NCI-H345 (cell line): Measurements from ENCODE around the gene ERFL.

Source experiments
- DNase-seq: peaks from one replicate; lab custom pipeline; 2025; lab: John Stamatoyannopoulos, UW

Gene ERFL

GRCh38 chr19:41913538-41914423 lies 14.5 kb downstream of the ERFL start:
- no peak for DNase-seq

GRCh38 chr19:41912899-41913537 lies 15.2 kb downstream of the ERFL start:
- no peak for DNase-seq

- no peak for DNase-seq
These were observed 16.1 kb downstream of the ERFL start for GRCh38 chr19:41911889-41912731.

GRCh38 chr19:41910992-41911888 lies 17.0 kb downstream of the ERFL start:
- no peak for DNase-seq

GRCh38 chr19:41910240-41910991 lies 17.8 kb downstream of the ERFL start:
- no peak for DNase-seq

GRCh38 chr19:41909706-41910105 lies 18.5 kb downstream of the ERFL start:
- no peak for DNase-seq

- DNase-seq, result no peak
These were observed 19.4 kb downstream of the ERFL start for GRCh38 chr19:41908724-41909464.

GRCh38 chr19:41907994-41908615 lies 20.1 kb downstream of the ERFL start:
- DNase-seq, result no peak

- no peak for DNase-seq
These were observed 21.2 kb downstream of the ERFL start for GRCh38 chr19:41906916-41907680.

- DNase-seq, result no peak
These were observed 22.0 kb downstream of the ERFL start for GRCh38 chr19:41906271-41906670.

GRCh38 chr19:41905273-41906002 lies 22.8 kb downstream of the ERFL start:
- no peak for DNase-seq

- DNase-seq, result peak; percentile 82
These were observed 24.0 kb downstream of the ERFL start for GRCh38 chr19:41904118-41904870.

GRCh38 chr19:41903193-41903953 lies 24.9 kb downstream of the ERFL start:
- no peak for DNase-seq

GRCh38 chr19:41902594-41902993 lies 25.7 kb downstream of the ERFL start:
- DNase-seq, result no peak

GRCh38 chr19:41901707-41902360 lies 26.4 kb downstream of the ERFL start:
- no peak for DNase-seq

- DNase-seq, result no peak
These were observed 30.0 kb downstream of the ERFL start for GRCh38 chr19:41898235-41898634.
